ENCODE data around the gene HIPK4.

GRCh38 chr19:40360020-40360707 lies 29.8 kb downstream of the HIPK4 start:
- TF ChIP-seq CTCF (IDR thresholded peaks at IDR 0.05; ENCODE audit: low read depth, low read length, missing input control) (no peak), ATF3 (IDR thresholded peaks at IDR 0.05) (no peak), TAF1 (conservative IDR thresholded peaks at IDR 0.05) (no peak), JUND (IDR thresholded peaks at IDR 0.05) (no peak), RXRA (IDR thresholded peaks at IDR 0.05) (no peak), RAD21 (IDR thresholded peaks at IDR 0.05) (no peak)
- TF ChIP-seq, protein P1, sequence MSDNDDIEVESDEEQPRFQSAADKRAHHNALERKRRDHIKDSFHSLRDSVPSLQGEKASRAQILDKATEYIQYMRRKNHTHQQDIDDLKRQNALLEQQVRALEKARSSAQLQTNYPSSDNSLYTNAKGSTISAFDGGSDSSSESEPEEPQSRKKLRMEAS (IDR thresholded peaks at IDR 0.05): no peak
- TF ChIP-seq, protein P2, sequence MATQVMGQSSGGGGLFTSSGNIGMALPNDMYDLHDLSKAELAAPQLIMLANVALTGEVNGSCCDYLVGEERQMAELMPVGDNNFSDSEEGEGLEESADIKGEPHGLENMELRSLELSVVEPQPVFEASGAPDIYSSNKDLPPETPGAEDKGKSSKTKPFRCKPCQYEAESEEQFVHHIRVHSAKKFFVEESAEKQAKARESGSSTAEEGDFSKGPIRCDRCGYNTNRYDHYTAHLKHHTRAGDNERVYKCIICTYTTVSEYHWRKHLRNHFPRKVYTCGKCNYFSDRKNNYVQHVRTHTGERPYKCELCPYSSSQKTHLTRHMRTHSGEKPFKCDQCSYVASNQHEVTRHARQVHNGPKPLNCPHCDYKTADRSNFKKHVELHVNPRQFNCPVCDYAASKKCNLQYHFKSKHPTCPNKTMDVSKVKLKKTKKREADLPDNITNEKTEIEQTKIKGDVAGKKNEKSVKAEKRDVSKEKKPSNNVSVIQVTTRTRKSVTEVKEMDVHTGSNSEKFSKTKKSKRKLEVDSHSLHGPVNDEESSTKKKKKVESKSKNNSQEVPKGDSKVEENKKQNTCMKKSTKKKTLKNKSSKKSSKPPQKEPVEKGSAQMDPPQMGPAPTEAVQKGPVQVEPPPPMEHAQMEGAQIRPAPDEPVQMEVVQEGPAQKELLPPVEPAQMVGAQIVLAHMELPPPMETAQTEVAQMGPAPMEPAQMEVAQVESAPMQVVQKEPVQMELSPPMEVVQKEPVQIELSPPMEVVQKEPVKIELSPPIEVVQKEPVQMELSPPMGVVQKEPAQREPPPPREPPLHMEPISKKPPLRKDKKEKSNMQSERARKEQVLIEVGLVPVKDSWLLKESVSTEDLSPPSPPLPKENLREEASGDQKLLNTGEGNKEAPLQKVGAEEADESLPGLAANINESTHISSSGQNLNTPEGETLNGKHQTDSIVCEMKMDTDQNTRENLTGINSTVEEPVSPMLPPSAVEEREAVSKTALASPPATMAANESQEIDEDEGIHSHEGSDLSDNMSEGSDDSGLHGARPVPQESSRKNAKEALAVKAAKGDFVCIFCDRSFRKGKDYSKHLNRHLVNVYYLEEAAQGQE (IDR thresholded peaks at IDR 0.05): no peak

Measured in liver (tissue), 3 donors.